ENCODE data around the gene BTG3. TPM values are rescaled to one million over a fixed set of nuclear protein-coding genes. Genes with fewer than 3 reads are reported as not detected.

The BTG3 gene
- total RNA-seq, 2 donors from 2014 or later, result 96.2 to 100.0 TPM

Other genes with a start within 250 kb of the BTG3 start
- gene CXADR, start 99.9 kb downstream of the BTG3 start, total RNA-seq, result 1 to 10 TPM in 1 of 2 donors, under 1 TPM in 1; 0.62 to 1.9 TPM
- gene C21orf91, start 206.5 kb upstream of the BTG3 start, total RNA-seq, result 10 to 100 TPM; 54.9 to 68.1 TPM

Measured in T-helper 17 cell (primary cell).